Astrocyte of the cerebellum (primary cell): ENCODE results near the gene ZBTB9.

Source experiments
- DNase-seq: peaks from one replicate; pipeline ENCODE4 v3.0.0-alpha.2; 2011; ENCODE audit warnings: low read depth
- H3K4me3 ChIP-seq: 2 replicates; pipeline ENCODE4 v1.5.1; 2011; ENCODE audit warnings: mild to moderate bottlenecking, low read depth, low read length, moderate library complexity
- CTCF ChIP-seq: IDR thresholded peaks from 2 replicates; pipeline ENCODE4 v1.5.1; 2012; ENCODE audit warnings: low read length, low read depth, moderate library complexity, mild to moderate bottlenecking; ENCODE audit errors: missing control alignments
- in situ Hi-C: cut with HindIII; loops from 2 replicates; pipeline ENCODE4 v1.10.0; 2017; ENCODE audit warnings: low sequenced_read_pairs

ZBTB9 gene

GRCh38 chr6:33432546-33432945 lies 21.8 kb upstream of the ZBTB9 start:
- in situ Hi-C loops: no loop called here
- no peak for DNase-seq
- TF ChIP-seq CTCF: no peak
- no peak overlapping the region for H3K4me3 ChIP-seq

GRCh38 chr6:33433001-33433543 lies 21.3 kb upstream of the ZBTB9 start:
- DNase-seq: no peak
- H3K4me3 ChIP-seq: no peak overlapping the region
- in situ Hi-C loops: no loop called here
- TF ChIP-seq CTCF: no peak

GRCh38 chr6:33433544-33434191 lies 20.7 kb upstream of the ZBTB9 start:
- in situ Hi-C loops: no loop called here
- no peak for TF ChIP-seq CTCF
- no peak for DNase-seq
- H3K4me3 ChIP-seq: no peak overlapping the region

GRCh38 chr6:33434961-33435360 lies 19.4 kb upstream of the ZBTB9 start:
- DNase-seq: no peak
- TF ChIP-seq CTCF: no peak
- in situ Hi-C loops: no loop called here
- no peak overlapping the region for H3K4me3 ChIP-seq

GRCh38 chr6:33437666-33438065 lies 16.7 kb upstream of the ZBTB9 start:
- in situ Hi-C loops: no loop called here
- no peak for TF ChIP-seq CTCF
- no peak overlapping the region for H3K4me3 ChIP-seq
- DNase-seq: no peak

GRCh38 chr6:33438978-33439594 lies 15.3 kb upstream of the ZBTB9 start:
- no peak overlapping the region for H3K4me3 ChIP-seq
- TF ChIP-seq CTCF: no peak
- in situ Hi-C loops: no loop called here
- no peak for DNase-seq
